Fibroblast of mammary gland (primary cell): ENCODE data around the gene SLC2A9.

ENCODE experiments used
- DNase-seq: peaks from one replicate; pipeline ENCODE4 v3.0.0-alpha.2; 2010; ENCODE audit warnings: low read depth
- H3K4me3 ChIP-seq: 2 replicates; pipeline ENCODE4 v1.5.1; 2011; ENCODE audit warnings: low read depth, mild to moderate bottlenecking, low read length, moderate library complexity; ENCODE audit not compliant: control insufficient read depth
- CTCF ChIP-seq: conservative IDR thresholded peaks from 2 replicates; pipeline ENCODE4 v1.5.1; 2011; ENCODE audit warnings: low read depth, low read length, inconsistent platforms; ENCODE audit not compliant: control insufficient read depth, insufficient read depth

The SLC2A9 gene

GRCh38 chr4:9841072-9841471 lies 180.2 kb downstream of the SLC2A9 start:
- TF ChIP-seq CTCF = no peak
- H3K4me3 ChIP-seq = no peak overlapping the region

GRCh38 chr4:9835430-9835829 lies 185.9 kb downstream of the SLC2A9 start:
- DNase-seq = no peak
- no peak overlapping the region for H3K4me3 ChIP-seq
- TF ChIP-seq CTCF = no peak

More at GRCh38 chr4:9841072-9841471, 180.2 kb downstream of the SLC2A9 start:
- no peak for DNase-seq

GRCh38 chr4:9833421-9833820 lies 187.9 kb downstream of the SLC2A9 start:
- no peak overlapping the region for H3K4me3 ChIP-seq
- TF ChIP-seq CTCF = no peak
- DNase-seq = no peak

GRCh38 chr4:9832640-9833039 lies 188.7 kb downstream of the SLC2A9 start:
- no peak overlapping the region for H3K4me3 ChIP-seq
- TF ChIP-seq CTCF = no peak
- no peak for DNase-seq

GRCh38 chr4:9826551-9826950 lies 194.7 kb downstream of the SLC2A9 start:
- no peak for TF ChIP-seq CTCF
- no peak for DNase-seq
- H3K4me3 ChIP-seq = no peak overlapping the region

- no peak for DNase-seq
- no peak for TF ChIP-seq CTCF
- no peak overlapping the region for H3K4me3 ChIP-seq
Measured at GRCh38 chr4:9825049-9825448, 196.2 kb downstream of the SLC2A9 start.

GRCh38 chr4:9820343-9820742 lies 201.0 kb downstream of the SLC2A9 start:
- DNase-seq = no peak
- no peak overlapping the region for H3K4me3 ChIP-seq
- no peak for TF ChIP-seq CTCF
